Epithelial cell of proximal tubule (primary cell): ENCODE results near the gene CUX1. TPM values are rescaled to one million over a fixed set of nuclear protein-coding genes. Genes with fewer than 3 reads are reported as not detected.

Experiments used
- DNase-seq: peaks from one replicate; pipeline ENCODE4 v3.0.0-alpha.2; 2011; ENCODE audit warnings: low read depth
- H3K4me3 ChIP-seq: 2 replicates; pipeline ENCODE4 v1.5.1; 2011; ENCODE audit warnings: low read depth, mild to moderate bottlenecking, low read length
- total RNA-seq: library from RNA; depleted of rRNA; stranded (reverse); fragments of >200 nt; gene quantifications from 2 replicates; pipeline ENCODE4 v1.2.3, GENCODE V29; 2015
- TF ChIP-seq, protein P1 (sequence below): conservative IDR thresholded peaks from 2 replicates; pipeline ENCODE4 v1.5.1; 2012; ENCODE audit warnings: low read depth, mild to moderate bottlenecking, low read length

CUX1 gene
- total RNA-seq, 1 donor from 2014 or later = 37.3 TPM

DNA sequence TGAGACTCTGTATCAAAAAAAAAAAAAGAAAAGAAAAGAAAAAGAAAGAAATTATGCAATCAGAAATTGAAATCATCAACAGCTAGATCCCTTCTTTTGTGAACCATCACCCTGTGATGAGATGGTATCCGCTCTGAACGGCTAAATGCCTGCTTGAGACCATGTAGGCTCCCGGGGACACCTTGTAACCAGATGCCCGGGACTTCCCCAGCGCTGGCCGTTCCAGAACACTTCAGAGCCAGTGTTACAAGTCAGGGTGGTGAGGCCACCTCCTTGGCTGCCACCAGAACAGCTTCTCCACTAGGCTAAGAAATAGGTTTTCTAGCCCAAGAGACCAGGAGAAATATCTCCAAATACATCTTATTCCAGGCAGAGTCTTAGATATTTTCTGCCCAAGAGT is 349.8 kb downstream of the CUX1 start:
- DNase-seq = no peak
- no peak overlapping the region for H3K4me3 ChIP-seq
- TF ChIP-seq, protein P1, sequence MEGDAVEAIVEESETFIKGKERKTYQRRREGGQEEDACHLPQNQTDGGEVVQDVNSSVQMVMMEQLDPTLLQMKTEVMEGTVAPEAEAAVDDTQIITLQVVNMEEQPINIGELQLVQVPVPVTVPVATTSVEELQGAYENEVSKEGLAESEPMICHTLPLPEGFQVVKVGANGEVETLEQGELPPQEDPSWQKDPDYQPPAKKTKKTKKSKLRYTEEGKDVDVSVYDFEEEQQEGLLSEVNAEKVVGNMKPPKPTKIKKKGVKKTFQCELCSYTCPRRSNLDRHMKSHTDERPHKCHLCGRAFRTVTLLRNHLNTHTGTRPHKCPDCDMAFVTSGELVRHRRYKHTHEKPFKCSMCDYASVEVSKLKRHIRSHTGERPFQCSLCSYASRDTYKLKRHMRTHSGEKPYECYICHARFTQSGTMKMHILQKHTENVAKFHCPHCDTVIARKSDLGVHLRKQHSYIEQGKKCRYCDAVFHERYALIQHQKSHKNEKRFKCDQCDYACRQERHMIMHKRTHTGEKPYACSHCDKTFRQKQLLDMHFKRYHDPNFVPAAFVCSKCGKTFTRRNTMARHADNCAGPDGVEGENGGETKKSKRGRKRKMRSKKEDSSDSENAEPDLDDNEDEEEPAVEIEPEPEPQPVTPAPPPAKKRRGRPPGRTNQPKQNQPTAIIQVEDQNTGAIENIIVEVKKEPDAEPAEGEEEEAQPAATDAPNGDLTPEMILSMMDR = no peak

DNA sequence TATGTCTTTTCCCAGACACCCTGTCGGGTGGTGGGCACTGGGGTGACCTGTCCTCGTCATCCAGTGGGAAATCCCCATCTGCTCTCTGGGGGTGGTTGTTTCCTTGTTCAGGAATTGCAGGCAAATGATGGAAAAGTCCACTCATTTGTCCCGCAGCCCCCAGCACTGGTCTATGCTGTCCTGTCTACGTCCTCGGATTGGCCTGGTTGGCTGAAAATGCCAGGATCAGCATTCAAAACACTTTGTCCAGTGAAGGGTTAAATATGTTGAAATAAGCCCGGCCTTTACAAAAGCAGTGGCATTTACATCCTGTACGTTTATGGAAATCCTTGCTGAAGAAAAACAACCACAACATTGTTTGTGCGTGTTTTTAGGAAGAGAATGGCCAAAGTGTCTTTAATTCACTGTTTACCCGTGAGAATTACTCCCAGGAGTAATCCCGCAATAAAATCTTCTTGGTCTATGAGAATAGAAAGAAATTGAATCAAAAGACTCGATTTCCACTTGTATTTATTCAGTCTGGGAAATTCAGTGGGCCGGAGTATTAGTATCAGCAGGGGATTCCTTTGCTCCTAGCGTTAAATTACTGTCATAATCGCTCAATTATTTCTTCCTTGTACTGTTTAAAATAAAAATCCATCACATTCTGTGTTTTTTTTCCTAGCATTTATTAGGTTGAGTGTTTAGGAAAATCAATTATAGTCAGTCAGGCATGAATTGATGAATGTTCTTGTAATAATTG is 352.4 kb downstream of the CUX1 start:
- TF ChIP-seq, protein P1 = no peak
- no peak for DNase-seq
- H3K4me3 ChIP-seq = no peak overlapping the region

DNA sequence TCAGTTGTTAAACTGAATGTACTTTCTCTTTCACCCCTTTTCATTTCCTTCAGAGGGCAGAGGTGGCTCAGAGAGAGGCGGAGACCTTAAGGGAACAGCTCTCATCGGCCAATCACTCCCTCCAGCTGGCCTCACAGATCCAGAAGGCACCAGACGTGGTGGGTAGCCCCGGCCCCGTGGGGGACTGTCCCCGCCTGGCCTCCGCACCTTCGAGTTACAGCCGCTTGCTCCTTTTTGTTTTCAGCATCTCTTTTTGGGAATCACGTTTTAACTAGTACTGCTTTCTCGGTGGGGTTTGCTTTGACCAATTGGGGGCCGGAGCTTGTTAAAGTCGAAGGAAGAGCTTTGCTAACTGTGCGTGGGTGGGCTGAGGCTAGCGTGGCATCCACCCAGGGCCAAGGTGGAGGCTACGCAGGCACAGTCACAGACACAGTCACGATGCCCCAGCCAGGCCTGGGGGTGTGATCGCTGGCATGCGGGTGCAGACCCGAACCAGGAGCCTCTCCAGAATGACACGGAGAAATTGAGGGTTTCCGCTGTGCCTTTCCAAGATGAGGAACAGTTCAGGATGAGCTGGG is 353.1 kb downstream of the CUX1 start:
- H3K4me3 ChIP-seq = no peak overlapping the region
- TF ChIP-seq, protein P1 = no peak
- no peak for DNase-seq

DNA sequence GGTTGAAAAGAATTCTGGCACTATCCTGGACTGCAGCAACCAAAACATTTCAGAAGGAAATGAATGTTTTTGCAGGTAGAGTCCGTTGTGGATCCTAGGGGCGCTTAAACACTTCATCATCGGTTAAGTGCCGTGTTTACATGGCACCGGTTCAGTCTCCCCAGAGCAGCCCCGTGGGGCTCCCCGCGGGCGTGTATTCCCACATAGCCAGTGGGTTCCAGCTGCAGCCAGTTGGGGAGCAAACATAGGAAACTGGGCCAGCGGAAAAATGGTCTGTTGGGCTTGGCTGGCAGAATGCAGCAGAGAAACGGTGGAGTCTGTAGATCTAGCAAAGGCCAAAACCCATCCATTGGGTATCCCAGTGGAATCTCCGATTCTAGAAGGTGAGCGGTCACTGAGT is 356.2 kb downstream of the CUX1 start:
- TF ChIP-seq, protein P1 = no peak
- no peak overlapping the region for H3K4me3 ChIP-seq
- DNase-seq = no peak

DNA sequence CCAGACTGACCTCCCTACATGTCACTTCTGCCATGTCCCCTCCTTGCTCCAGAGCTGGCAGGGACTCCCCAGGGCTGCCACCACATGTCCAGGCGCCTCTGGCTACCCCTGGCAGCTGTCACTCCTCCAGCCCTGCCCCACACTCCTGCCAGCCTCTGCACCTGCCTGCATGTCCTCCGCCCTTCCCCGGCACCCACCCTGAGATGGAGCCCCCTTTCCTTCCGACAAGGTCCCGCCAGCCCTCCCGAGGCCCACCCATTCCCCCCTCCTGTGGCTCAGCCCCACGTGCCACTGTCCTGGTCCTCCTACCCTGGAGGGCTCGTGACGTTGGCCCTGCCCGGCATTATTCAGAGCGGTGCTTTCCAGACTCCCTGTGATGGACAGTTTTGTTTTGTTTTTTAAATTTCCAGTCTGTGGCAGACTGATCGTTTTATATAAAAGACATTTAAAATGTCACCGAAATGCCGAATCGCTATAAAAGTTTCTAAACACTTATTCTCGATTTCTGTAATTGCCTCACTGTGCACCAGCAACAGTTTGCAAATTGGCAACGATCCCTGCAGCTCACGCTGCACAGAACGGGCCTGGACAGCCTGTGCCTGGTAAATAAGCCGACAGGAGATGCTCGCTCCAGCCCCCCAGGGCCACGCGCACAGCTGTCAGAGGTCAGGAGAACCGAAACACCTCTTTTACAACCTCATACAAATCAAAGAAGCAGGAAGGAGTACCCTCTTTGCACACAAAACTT is 358.2 kb downstream of the CUX1 start:
- no peak for DNase-seq
- TF ChIP-seq, protein P1 = no peak
- no peak overlapping the region for H3K4me3 ChIP-seq

DNA sequence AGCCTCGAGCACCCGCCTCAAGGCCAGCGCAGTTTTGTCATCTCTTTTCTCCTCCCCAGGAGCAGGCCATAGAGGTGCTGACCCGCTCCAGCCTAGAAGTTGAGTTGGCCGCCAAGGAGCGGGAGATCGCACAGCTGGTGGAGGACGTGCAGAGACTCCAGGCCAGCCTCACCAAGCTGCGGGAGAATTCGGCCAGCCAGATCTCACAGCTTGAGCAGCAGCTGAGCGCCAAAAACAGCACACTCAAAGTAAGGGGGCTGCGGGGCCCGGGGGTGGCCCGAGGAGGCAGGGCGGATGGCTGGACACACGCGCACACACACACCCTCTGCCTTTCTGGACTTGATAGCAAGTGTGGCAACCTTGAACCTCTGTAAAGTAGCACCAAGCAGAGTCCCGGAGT is 361.0 kb downstream of the CUX1 start:
- TF ChIP-seq, protein P1 = no peak
- no peak overlapping the region for H3K4me3 ChIP-seq
- DNase-seq = no peak
